ENCODE data around the gene GIT2.
A peak's percentile ranks its signal among the peaks of the same experiment; 100 is the strongest.

GIT2 gene

GRCh38 chr12:110023059-110023980 is 27.2 kb upstream of the GIT2 start:
- H3K4me2 ChIP-seq (ENCODE audit: low read length): peak overlapping the region; percentile 30
- no peaks in the 10 kb centered on the region; the same call in 1 of the 2 replicates for H3F3A ChIP-seq (ENCODE audit: control insufficient read depth, insufficient read depth)
- H3K9me3 ChIP-seq (ENCODE audit: control insufficient read depth, insufficient read depth, low read length): no peaks in the 10 kb centered on the region
- peaks cover 93% of the 10 kb centered on the region for H3K36me3 ChIP-seq (ENCODE audit: control insufficient read depth, low read length)
- peaks cover 22% of the 10 kb centered on the region for H3K4me1 ChIP-seq (ENCODE audit: control insufficient read depth, low read length)
- H3K4me3 ChIP-seq (ENCODE audit: low read length): no peak overlapping the region
- TF ChIP-seq CTCF (IDR thresholded peaks at IDR 0.05; ENCODE audit: low read depth, low read length, poor library complexity, severe bottlenecking): no peak
- TF ChIP-seq EZH2phosphoT487 (IDR thresholded peaks at IDR 0.05; ENCODE audit: borderline replicate concordance, low read length): no peak
- no peaks in the 10 kb centered on the region for H3K27me3 ChIP-seq (ENCODE audit: control insufficient read depth, low read length)
- H3K9me2 ChIP-seq (replicated peaks; ENCODE audit: control insufficient read depth, low read length): no peaks in the 10 kb centered on the region
- no peaks in the 10 kb centered on the region for H4K20me1 ChIP-seq (ENCODE audit: control insufficient read depth, insufficient read depth, low read depth, low read length)
- 0 out of 2 replicates have a peak overlapping the region, but pooled peaks have one; percentile 13 for H3K27ac ChIP-seq (ENCODE audit: low read depth, low read length)
- H3K79me2 ChIP-seq (ENCODE audit: control insufficient read depth, low read length): peaks cover 47% of the 10 kb centered on the region

- no peak overlapping the region for H3K4me2 ChIP-seq (ENCODE audit: low read length)
- TF ChIP-seq EZH2phosphoT487 (IDR thresholded peaks at IDR 0.05; ENCODE audit: borderline replicate concordance, low read length): no peak
- no peak for TF ChIP-seq CTCF (IDR thresholded peaks at IDR 0.05; ENCODE audit: low read depth, low read length, poor library complexity, severe bottlenecking)
- no peaks in the 10 kb centered on the region for H3K9me2 ChIP-seq (replicated peaks; ENCODE audit: control insufficient read depth, low read length)
- no peaks in the 10 kb centered on the region for H3K27me3 ChIP-seq (ENCODE audit: control insufficient read depth, low read length)
- peaks cover 22% of the 10 kb centered on the region for H3K4me1 ChIP-seq (ENCODE audit: control insufficient read depth, low read length)
- H3K79me2 ChIP-seq (ENCODE audit: control insufficient read depth, low read length): peaks cover 66% of the 10 kb centered on the region
- no peak overlapping the region for H3K4me3 ChIP-seq (ENCODE audit: low read length)
- H3F3A ChIP-seq (ENCODE audit: control insufficient read depth, insufficient read depth): 0 out of 2 replicates have a peak, but pooled peaks cover 2% of the 10 kb centered on the region
- H3K27ac ChIP-seq (ENCODE audit: low read depth, low read length): no peak overlapping the region
- H3K36me3 ChIP-seq (ENCODE audit: control insufficient read depth, low read length): peaks cover 94% of the 10 kb centered on the region
- H3K9me3 ChIP-seq (ENCODE audit: control insufficient read depth, insufficient read depth, low read length): no peaks in the 10 kb centered on the region
- H4K20me1 ChIP-seq (ENCODE audit: control insufficient read depth, insufficient read depth, low read depth, low read length): no peaks in the 10 kb centered on the region
Observed at GRCh38 chr12:110020956-110021355, 24.8 kb upstream of the GIT2 start.

- peaks cover 86% of the 10 kb centered on the region for H3K79me2 ChIP-seq (ENCODE audit: control insufficient read depth, low read length)
- H3K27ac ChIP-seq (ENCODE audit: low read depth, low read length): peak overlapping the region; percentile 60
- H3K4me3 ChIP-seq (ENCODE audit: low read length): peak overlapping the region; percentile 36
- peaks cover 32% of the 10 kb centered on the region for H3F3A ChIP-seq (ENCODE audit: control insufficient read depth, insufficient read depth)
- TF ChIP-seq EZH2phosphoT487 (IDR thresholded peaks at IDR 0.05; ENCODE audit: borderline replicate concordance, low read length): no peak
- peak; percentile 33 for TF ChIP-seq CTCF (IDR thresholded peaks at IDR 0.05; ENCODE audit: low read depth, low read length, poor library complexity, severe bottlenecking)
- H4K20me1 ChIP-seq (ENCODE audit: control insufficient read depth, insufficient read depth, low read depth, low read length): no peaks in the 10 kb centered on the region
- peaks cover 85% of the 10 kb centered on the region for H3K36me3 ChIP-seq (ENCODE audit: control insufficient read depth, low read length)
- peak overlapping the region; percentile 62 for H3K4me2 ChIP-seq (ENCODE audit: low read length)
- peaks cover 53% of the 10 kb centered on the region for H3K4me1 ChIP-seq (ENCODE audit: control insufficient read depth, low read length)
- no peaks in the 10 kb centered on the region for H3K9me2 ChIP-seq (replicated peaks; ENCODE audit: control insufficient read depth, low read length)
- no peaks in the 10 kb centered on the region for H3K27me3 ChIP-seq (ENCODE audit: control insufficient read depth, low read length)
- H3K9me3 ChIP-seq (ENCODE audit: control insufficient read depth, insufficient read depth, low read length): no peaks in the 10 kb centered on the region
Observed at GRCh38 chr12:110015132-110015531, 19.0 kb upstream of the GIT2 start.
